ENCODE results near the gene DOCK2.
"Not testable (repeated sequence)": the region's sequence is repeated elsewhere in the genome, so short reads cannot be mapped to it uniquely, and the experiment has no call there.

DOCK2 gene

DNA sequence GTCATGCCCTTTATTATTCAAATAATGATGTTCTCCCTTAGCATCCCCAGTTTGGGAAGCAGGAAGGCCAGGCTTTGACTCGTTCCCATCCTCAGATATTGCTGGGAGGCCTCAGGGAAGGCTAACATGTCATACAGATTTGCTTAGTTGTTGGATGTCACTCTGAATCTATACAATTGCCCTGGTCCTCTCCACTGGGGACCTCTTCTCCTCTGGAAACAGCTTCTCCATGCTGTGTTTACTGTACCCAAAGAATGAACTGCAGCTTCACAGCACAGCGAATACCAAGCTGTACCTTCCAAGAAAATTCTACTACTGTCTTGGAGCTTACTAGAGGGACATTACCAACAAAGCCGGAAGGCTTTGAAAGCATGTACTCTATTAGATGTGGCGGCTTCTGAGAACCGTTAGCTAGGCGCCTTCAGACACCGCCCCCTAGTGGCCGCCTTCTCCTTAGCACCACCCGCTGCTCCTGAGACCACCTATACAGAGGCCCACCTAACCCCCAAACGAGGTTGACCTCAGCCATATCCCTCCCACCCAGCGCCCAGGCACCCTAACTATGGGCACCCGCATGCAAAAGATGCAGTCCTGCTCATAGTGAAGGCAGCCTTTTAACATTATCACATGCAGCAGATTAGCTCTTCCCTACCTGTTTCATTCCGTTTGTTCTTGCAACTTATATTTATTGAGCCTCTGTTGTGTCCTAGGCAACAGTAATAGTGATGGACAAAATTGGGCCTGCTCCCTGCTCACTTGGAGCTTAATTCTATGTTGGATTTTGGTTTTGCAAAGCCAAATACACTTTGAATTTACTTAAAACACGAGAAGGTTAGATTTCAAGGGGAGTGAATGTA is 433.7 kb downstream of the DOCK2 start:
- peak; percentile 41 for DNase-seq

DNA sequence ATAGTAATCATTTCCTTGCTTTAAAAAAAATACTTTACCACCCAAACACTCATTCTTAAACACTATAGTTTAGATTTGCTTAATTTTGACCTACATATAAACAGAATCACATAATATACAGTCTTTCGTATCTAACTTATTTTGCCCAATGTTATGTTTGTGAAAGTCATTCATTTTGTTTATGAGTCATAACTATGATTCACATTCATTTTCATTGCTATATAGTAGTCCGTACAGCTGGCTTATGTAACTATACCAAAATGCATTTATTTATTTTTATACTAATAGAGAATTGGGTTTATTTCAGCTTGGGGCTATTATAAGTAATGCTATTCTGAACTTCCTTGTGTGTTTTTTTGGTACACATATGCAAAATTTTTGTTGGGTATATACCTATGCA is 434.7 kb downstream of the DOCK2 start:
- no peak for DNase-seq

DNA sequence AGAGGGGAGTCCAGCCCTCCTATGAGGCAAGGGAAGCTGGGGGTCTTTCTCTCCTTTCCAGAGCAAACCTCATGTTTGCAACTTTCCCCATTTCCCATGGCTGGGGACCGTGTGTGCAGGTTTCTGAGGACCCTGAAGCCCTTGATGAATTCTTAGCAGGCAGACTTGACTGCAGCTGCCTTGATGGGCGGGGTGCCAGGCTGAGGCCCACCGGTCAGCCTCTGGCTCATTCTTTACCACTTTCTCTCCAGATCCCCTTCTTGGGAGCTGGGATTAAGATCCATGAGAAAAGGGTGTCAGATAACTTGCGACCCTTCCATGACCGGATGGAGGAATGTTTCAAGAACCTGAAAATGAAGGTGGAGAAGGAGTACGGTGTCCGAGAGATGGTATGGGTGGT is 438.6 kb downstream of the DOCK2 start:
- DNase-seq = no peak

DNA sequence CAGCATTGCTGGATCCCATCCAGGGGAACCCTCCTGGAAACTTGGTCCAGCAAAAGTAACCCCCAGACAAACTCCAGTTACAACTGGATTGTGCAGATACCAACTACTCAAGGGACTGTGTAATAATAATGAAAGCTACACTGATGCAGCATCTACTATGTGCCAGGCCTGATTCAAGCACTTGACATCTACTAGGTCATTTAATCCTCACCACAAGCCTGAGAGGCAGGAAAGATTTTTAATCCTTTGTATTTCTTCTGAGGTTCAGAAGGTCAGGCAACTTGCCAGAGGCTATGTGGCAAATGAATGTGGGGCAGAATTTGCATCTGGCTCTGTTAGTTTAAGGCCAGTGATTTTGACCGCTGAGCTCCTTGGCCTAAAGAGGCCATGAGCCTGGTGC is 439.1 kb downstream of the DOCK2 start:
- DNase-seq = no peak

DNA sequence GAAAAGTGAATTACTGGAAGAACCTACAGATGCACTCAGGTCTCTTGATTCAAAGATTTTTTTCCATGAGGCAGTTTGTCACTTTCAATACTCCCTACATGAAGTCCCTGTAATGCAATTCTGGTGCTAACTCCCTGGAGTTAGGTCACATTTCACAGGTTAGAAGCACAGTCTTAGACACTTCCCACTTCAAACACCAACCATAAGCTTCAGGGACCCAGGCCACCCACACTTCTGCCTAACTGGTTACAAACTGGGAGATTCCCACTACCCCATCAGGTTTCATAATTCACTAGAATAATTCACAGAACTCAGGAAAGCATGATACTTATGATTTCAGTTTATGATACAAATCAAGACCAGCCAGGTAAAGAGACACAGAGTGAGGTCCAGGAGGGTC is 439.7 kb downstream of the DOCK2 start:
- no peak for DNase-seq

DNA sequence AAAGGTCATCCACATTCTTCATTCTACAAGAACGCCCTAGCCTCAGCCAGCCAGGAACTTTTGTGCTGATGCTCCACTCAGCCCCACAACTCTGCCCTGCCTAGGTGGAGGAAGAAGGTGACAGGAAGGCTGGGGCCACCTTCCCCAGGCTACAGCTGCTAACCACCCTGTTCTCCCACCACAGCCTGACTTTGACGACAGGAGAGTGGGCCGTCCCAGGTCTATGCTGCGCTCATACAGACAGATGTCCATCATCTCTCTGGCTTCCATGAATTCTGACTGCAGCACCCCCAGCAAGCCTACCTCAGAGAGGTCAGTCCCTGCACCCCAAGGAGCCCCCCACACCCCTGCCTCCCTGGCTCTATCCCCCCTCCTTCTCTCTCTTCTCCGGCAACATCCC is 440.5 kb downstream of the DOCK2 start:
- DNase-seq = no peak

DNA sequence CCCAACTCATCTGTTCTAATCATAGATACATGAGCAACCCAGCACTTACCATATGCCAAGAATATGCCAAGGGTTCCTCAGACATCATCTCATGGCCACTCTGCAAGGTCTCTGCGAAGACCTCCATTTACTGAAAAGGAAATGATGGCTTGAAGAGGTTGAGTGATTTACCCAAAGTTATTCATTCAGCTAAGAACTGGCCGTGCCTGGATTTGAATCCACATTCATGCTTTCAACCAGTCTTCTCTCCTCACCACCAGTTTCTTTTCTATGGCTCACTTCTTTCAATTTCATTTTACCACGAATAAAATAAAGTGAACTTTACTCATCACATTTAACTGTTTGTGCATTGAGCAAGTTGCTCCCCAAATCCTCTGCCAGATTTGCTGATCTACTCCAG is 441.4 kb downstream of the DOCK2 start:
- no peak for DNase-seq

DNA sequence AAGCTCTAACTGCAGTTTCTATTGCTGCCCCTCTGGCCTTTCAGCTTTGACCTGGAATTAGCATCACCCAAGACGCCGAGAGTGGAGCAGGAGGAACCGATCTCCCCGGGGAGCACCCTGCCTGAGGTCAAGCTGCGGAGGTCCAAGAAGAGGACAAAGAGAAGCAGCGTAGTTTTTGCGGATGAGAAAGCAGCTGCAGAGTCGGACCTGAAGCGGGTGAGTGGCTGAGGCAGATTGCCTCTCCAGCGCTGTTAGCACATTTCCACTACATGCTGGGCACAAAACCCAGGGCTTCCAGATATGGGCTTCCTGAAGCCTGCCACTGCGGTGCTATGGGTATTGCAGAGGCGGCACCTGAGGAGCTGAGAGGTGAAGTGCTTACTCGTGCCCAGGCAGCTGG is 441.9 kb downstream of the DOCK2 start:
- no peak for DNase-seq

DNA sequence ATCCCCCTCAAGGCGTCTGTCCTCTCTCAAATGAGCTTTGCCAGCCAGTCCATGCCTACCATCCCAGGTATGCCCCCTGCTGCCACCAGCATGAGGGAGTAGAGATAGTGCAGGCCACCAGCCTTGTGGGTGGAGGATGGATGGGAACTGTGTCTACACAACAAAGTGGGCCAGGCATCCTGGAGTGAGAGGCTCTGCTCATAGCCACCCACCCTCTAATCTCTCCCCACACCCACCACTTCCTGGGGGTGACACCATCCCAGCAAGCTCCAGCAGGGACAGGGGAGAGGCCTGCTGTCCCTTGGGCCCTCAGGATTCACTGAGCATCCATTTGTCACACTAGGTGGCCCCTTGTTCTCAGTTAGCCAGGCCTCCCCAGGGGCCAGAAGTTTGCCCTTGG is 443.1 kb downstream of the DOCK2 start:
- no peak for DNase-seq

DNA sequence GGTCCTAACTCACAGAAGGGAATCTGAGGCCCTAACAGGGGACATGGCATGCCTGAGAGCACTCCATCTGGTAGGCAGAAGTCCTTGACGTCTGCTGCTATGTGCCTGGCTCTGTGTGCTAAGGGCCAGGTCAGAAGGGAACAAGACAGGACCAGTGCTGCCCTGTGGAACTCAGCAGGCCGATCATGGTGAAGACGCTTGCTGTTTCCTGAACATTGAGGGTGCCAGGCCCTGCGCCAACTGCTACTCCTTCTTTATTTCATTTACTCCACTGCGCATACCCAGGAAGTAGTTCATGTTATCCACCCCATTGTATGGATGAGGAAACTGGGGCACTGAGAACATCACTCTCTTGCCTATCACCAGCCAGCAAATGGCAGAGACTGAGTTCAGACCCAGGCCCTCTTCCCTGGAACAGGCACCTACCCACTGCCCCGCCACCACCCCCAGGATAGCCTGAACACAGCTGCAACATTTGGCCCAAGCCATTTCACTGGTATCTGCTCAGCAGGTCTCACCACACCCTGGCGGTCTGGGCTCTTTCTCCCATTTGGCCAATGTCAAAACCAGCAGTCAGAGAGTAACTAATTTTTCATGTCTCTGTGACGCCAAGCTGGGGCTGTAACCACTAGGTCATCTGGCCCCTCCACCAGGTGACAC is 443.8 kb downstream of the DOCK2 start:
- no peak for DNase-seq

DNA sequence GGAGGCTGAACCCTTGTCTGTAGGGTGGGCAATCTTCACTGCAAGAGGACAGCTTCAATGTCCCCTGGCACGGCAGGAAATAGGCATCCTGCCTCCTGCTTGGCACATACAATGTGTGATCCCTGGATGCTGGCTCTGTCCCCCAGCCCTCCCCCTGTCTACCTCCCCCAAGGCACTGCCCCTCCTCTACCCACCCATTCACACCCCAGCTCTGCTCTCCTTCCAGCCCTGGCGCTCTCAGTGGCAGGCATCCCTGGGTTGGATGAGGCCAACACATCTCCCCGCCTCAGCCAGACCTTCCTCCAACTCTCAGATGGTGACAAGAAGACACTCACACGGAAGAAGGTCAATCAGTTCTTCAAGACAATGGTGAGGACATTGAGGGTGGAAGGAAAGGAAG is 444.5 kb downstream of the DOCK2 start:
- DNase-seq = no peak

DNA sequence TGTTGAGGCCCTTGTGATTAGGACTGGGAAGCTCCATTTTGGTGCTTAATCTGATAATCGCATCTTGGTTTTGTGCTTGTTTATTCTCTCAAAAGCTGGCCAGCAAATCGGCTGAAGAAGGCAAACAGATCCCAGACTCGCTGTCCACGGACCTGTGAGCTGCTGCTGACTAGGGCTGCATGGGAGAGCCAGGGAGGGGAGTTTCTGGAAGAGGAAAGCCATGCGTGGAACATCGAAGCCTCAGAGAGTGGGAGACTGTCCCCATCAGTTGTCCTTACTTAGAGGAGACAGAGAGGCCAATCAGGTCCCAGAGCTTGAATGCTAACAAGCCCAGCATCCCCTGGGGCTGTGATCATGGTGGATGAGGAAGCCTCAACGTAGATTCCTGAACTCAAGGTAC is 445.6 kb downstream of the DOCK2 start:
- DNase-seq = no peak

DNA sequence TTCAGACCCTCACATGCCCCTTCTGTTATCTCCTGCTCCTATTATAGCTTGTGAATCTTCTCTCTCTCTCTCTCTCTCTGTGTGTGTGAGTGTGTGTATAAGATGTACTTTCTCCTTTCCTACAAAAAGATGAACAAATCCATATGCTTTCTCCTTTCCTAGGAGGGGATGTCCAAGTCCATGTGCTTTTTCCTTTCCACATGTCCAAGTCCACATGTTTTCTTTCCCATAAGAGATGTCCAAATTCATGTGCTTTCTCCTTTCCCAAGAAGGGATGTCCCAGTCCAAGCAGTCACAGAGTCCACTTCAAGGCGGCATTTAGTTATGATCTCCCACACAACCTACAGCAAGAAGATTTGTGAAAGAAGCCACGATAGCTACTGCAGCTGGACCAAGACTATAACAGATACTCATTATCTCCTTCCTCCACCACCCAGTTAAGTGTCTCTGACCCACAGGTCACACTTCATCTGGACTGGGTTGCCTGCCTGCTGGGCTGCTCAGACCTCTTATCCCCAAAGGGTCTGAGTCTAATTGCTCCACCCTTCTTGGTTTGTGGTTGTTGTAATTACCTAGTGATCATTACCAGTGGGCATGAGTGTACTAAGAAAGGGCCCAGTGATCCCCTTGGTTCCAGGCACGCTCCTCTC is 450.2 kb downstream of the DOCK2 start:
- DNase-seq = no peak

DNA sequence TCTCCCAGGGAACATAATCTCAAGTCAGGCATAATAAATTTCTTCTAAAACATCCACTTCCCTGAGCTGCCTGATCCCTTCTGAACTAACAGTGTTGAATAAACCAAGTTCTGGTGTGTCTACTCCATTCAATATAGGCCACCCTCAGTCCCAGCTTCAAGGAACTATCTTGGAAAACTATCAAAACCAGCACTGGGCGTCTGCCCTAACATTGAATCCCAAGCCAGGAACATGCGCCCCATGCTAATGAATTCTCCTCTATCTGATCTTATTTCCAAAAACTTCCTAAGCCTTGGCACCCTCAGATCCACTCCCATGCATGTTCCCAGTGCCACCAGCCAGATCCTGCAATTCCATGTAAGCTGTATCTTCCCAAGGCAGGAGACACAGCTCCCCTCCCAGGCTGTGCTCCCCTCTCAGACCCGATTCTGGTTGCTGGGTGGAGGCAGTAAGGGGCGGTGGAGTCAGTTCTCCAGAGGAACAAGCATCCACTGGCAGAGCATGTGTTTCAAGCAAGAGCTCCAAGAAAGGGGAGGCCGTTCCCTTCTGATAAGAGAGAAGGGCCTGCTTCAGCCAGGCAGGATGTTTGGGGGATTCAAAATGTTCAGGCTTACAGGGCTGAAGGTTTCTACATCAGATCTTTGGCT is 455.5 kb downstream of the DOCK2 start:
- no peak for DNase-seq

DNA sequence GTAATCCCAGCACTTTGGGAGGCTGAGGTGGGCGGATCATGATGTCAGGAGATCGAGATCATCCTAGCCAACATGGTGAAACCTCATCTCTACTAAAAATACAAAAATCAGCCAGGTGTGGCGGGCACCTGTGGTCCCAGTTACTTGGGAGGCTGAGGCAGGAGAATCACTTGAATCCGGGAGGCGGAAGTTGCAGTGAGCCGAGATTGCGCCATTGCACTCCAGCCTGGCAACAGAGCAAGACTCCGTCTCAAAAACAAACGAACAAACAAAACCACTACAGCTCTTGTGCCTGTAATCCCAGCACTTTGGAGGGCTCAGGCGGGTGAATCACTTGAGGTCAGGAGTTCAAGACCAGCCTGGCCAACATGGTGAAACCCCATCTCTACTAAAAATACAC is 457.3 kb downstream of the DOCK2 start:
- not testable (repeated sequence) for DNase-seq

DNA sequence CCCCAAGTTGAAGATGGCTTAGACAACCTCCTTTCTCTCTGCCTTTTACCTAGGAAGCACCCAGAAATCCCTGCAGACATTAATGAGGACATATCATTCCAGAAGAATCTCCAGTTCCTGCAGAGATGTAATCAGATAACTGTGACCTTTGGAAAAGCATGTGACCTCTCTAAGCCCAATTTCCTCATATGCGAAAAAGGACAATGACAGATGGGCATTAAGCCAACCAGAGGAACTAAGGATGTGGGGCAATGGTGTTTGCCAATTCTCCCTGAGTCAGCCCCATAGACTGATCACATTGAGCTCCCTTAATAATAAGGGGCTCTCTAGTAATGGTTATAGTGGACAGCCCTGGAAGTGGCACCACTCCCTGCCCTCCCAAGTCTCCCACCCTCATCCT is 458.6 kb downstream of the DOCK2 start:
- no peak for DNase-seq

DNA sequence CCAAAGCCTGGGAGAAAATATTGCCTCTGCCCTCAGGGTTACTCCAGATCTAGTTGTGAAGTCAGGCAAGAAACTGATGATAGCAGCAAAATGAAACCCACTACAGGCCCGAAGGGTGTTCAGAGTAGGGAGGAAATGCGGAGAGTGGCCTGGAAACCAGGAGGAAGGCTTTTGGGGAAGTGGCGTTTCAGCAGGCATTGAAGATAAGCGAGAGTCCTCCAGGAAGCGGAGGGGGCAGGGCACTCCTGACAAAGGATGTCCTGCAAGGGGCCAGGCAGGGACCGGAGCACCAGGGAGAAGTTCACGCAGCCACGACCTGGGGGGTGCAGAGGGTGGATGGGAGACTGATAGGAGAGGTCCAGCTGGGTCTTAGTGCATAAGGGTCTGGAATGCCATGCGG is 460.9 kb downstream of the DOCK2 start:
- DNase-seq = no peak

DNA sequence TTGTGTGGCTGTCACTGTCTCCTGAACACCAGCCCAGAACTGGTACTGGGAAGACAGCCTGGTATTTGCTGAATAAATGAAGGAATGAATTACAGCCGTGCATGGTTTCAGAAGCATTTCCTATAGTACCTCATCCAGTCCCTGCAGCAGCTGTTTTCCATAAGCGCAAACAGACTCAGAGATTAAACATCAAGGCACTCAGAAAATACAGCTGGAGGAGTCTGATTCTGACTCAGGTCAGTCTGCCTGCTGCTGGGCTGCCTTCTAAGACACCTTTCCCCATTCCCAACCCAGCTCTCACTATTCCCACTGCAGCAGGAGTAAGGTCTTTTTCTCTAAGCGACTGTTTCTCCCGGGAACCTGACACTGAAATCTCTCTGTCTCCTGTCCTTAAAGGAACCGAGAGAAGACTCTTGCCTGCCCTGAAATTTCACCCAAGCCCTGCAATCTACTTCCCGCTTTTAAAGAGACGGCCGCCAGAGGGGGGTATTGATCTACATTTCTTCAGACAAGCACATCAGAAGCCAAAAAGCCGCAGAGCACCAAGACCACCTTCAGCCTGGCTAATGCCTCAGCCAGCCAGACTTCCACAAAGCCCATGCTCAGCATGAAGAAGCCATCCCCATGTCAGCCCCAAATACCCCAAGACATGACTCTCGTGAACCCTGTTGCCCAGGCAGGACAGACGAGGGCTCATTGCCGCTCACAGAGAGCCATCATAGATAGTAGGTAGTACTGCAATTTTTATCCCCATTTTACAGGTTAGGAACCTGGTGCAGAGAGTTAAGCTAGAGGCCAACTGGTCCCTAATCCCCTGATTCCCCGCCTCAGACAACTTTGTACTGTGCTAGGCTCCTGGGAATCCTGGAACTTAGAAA is 463.2 kb downstream of the DOCK2 start:
- DNase-seq = peak; percentile 74

DNA sequence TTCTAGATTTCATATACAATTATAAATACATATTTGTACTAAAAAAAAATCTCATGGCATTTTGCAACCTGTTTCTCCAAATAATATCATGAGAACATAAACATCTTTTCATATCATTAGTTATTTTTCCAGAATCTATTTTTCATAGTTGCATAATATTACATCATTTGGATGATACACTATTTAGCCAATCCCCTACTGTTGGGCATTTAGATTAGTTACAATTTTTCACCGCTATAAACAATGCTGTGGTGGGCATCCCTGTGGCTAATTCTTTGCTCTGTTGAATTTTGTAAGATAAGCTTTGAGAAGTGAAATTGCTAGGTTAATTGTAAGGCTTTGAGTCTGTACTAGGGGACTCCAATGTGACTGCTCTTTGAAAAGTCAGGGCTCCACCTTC is 466.4 kb downstream of the DOCK2 start:
- DNase-seq = no peak

DNA sequence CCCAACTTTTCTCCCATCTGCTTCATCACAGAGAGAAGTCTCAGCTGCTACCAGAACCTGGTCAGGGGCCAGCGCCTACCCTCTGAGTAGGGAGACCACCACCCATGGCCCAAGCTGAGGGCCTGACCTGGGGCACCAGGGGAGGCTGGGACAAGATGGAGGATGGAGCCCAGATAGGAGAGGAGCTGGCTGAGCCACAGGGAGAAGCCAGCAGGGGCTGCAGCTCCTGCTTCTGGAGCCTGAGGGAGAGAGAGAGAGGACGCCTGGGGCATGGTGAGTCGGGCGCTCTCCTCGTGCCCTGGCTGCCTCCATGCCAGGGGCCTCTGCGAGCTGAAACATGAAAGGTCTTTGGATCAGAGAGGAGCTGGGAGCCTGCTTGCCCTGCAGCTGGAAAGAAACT is 467.2 kb downstream of the DOCK2 start:
- DNase-seq = no peak

DNA sequence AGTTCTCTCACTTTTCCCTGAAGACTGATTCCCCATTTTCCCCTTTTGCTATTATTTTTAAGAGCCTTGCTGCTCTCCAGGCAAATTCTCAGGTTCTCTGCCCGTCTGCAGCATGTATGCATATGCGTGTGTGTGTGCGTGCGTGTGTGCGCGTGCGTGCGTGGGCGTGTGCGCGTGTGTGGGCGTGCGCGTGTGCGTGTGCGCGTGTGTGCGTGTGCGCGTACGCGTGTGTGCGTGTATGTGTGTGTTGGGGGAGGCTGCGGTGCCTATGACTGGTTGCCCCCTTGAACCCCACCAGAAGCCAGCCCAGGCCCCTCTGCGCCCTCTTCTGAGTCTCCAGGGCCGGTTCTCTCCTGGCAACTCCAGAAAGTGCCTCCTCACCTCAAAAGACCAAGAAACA is 467.6 kb downstream of the DOCK2 start:
- no peak for DNase-seq
